ENCODE data around the gene LIME1. TPM values are rescaled to one million over a fixed set of nuclear protein-coding genes. Genes with fewer than 3 reads are reported as not detected.

Gene LIME1
- total and polyA plus RNA-seq, 10 of the 15 experiments (the other 5 are each of a cell fraction or from before 2014, with no cell fraction given), result 0.35 to 154 (median 49.9) TPM

DNA sequence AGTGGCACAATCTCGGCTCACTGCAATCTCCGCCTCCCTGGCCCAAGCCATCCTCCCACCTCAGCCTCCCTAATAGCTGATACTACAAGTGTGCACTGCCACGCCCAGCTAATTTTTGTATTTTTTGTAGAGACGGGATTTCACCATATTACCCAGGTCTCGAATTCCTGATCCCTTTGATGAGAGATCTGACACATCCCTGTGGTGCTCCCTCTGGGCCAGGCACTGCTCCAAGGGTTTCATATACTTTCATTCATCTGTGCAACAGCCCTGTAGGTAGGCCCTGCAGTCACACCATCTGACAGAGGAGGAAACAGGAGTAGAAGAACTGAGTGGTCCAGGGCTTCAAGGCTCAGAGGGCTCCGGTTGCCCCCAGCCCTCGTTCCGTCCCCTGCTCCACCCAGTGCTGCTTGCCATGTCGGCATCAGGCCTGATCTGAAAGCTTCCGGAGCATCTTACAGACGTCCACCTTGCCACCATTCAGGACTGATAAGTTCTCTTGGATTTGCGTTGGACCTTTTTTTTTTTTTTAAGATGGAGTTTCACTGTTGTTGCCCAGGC is 25.3 kb upstream of the LIME1 start:
- CTCF ChIA-PET, result interaction anchor here (1.0 to 1.2 kb wide), 2 partner anchors 17 to 262 kb away, joined by 3 to 7 read pairs; no protein-coding TSS in a partner anchor
- no peak overlapping the region for H3K4me2 ChIP-seq (ENCODE audit: control insufficient read depth, insufficient read depth)
- in situ Hi-C loops (cut with MboI), result no loop called here
- intact Hi-C loops (cut with micrococcal nuclease; ENCODE audit: unreplicated experiment), result no loop called here
- no peak overlapping the region for H2AFZ ChIP-seq (ENCODE audit: control insufficient read depth, low read depth, low read length)
- H3K27ac ChIP-seq (ENCODE audit: control insufficient read depth, insufficient read depth), result no peak overlapping the region
- H3K4me3 ChIP-seq, result no peak overlapping the region
- H3K79me2 ChIP-seq (ENCODE audit: control insufficient read depth, insufficient read depth, low read length), result peaks cover 53% of the 10 kb centered on the region
- BruUV-seq (replicated peaks), result no TSS peak
- SMC1A ChIA-PET (ENCODE audit: uncharacterized antibody, unreplicated experiment), result no interaction called here
- peaks cover 12% of the 10 kb centered on the region for H3K4me1 ChIP-seq (ENCODE audit: control insufficient read depth, insufficient read depth, low read length)
- H3K9ac ChIP-seq (ENCODE audit: control insufficient read depth, insufficient read depth, low read length), result no peak overlapping the region
- POLR2A ChIA-PET, result interaction anchor here (0.7 to 1.0 kb wide), 3 partner anchors 11 to 116 kb away, joined by 3 to 4 read pairs (median 3); partner anchors contain the start of gene LIME1
- no peak for ATAC-seq
- DNase-seq (ENCODE audit: low read depth, low spot score), result no peak
- TF ChIP-seq, protein P1, sequence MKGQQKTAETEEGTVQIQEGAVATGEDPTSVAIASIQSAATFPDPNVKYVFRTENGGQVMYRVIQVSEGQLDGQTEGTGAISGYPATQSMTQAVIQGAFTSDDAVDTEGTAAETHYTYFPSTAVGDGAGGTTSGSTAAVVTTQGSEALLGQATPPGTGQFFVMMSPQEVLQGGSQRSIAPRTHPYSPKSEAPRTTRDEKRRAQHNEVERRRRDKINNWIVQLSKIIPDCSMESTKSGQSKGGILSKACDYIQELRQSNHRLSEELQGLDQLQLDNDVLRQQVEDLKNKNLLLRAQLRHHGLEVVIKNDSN (IDR thresholded peaks at IDR 0.05; ENCODE audit: borderline replicate concordance, extremely low read length, insufficient read depth, low read depth, low read length), result no peak
- no peak for TF ChIP-seq YBX1 (IDR thresholded peaks at IDR 0.05)
- no peak for TF ChIP-seq SUZ12 (IDR thresholded peaks at IDR 0.05; ENCODE audit: unreplicated experiment)
- no peak for TF ChIP-seq SMARCA5 (IDR thresholded peaks at IDR 0.05)
- TF ChIP-seq HDAC6 (IDR thresholded peaks at IDR 0.05; ENCODE audit: unreplicated experiment), result no peak
- TF ChIP-seq, protein P2, sequence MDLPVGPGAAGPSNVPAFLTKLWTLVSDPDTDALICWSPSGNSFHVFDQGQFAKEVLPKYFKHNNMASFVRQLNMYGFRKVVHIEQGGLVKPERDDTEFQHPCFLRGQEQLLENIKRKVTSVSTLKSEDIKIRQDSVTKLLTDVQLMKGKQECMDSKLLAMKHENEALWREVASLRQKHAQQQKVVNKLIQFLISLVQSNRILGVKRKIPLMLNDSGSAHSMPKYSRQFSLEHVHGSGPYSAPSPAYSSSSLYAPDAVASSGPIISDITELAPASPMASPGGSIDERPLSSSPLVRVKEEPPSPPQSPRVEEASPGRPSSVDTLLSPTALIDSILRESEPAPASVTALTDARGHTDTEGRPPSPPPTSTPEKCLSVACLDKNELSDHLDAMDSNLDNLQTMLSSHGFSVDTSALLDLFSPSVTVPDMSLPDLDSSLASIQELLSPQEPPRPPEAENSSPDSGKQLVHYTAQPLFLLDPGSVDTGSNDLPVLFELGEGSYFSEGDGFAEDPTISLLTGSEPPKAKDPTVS (IDR thresholded peaks at IDR 0.05; ENCODE audit: low read depth, low read length), result no peak
- TF ChIP-seq EGR1 (IDR thresholded peaks at IDR 0.05; ENCODE audit: borderline replicate concordance in 1 of 2, low read depth in 2 of 2, low read length in 2 of 2), result no peak
- TF ChIP-seq SMAD1 (IDR thresholded peaks at IDR 0.05; ENCODE audit: low read depth, partially characterized antibody), result no peak
- no peak for TF ChIP-seq BMI1 (IDR thresholded peaks at IDR 0.05; ENCODE audit: borderline replicate concordance)
- TF ChIP-seq ZNF274 (IDR thresholded peaks at IDR 0.05; ENCODE audit: insufficient read depth, insufficient read length), result no peak
- TF ChIP-seq POLR2AphosphoS2 (IDR thresholded peaks at IDR 0.05; ENCODE audit: low read depth, low read length), result no peak
- no peak for TF ChIP-seq SP1 (IDR thresholded peaks at IDR 0.05; ENCODE audit: low read depth, low read length)
- TF ChIP-seq, protein P3, sequence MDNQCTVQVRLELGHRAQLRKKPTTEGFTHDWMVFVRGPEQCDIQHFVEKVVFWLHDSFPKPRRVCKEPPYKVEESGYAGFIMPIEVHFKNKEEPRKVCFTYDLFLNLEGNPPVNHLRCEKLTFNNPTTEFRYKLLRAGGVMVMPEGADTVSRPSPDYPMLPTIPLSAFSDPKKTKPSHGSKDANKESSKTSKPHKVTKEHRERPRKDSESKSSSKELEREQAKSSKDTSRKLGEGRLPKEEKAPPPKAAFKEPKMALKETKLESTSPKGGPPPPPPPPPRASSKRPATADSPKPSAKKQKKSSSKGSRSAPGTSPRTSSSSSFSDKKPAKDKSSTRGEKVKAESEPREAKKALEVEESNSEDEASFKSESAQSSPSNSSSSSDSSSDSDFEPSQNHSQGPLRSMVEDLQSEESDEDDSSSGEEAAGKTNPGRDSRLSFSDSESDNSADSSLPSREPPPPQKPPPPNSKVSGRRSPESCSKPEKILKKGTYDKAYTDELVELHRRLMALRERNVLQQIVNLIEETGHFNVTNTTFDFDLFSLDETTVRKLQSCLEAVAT (IDR thresholded peaks at IDR 0.05), result no peak
- no peak for TF ChIP-seq NR2C1 (IDR thresholded peaks at IDR 0.05)
- TF ChIP-seq, protein P4, sequence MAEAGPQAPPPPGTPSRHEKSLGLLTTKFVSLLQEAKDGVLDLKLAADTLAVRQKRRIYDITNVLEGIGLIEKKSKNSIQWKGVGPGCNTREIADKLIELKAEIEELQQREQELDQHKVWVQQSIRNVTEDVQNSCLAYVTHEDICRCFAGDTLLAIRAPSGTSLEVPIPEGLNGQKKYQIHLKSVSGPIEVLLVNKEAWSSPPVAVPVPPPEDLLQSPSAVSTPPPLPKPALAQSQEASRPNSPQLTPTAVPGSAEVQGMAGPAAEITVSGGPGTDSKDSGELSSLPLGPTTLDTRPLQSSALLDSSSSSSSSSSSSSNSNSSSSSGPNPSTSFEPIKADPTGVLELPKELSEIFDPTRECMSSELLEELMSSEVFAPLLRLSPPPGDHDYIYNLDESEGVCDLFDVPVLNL (IDR thresholded peaks at IDR 0.05; ENCODE audit: low read depth, low read length), result no peak
- RAD21 ChIA-PET (ENCODE audit: unreplicated experiment), result interaction anchor here (1.3 to 1.6 kb wide), 2 partner anchors 25 to 73 kb away, joined by 3 to 4 read pairs; partner anchors contain the start of gene LIME1
- 89% methylated on average over 12 of the region's 12 CpGs for WGBS (ENCODE audit: insufficient coverage, insufficient replicate concordance, low lambda C conversion rate, missing lambda C conversion rate)
- peaks cover 23% of the 10 kb centered on the region; the same call in 2 of the 3 replicates for H3K9me3 ChIP-seq (replicated peaks; ENCODE audit: control insufficient read depth, insufficient read depth, low read length)
- no peaks in the 10 kb centered on the region for H4K20me1 ChIP-seq (ENCODE audit: control insufficient read depth, insufficient read depth)
- H3K36me3 ChIP-seq (ENCODE audit: control insufficient read depth in 2 of 2, insufficient read depth in 2 of 2, low read length in 1 of 2), result peaks cover 0 to 28% of the 10 kb centered on the region in 2 experiments
- H3K27me3 ChIP-seq (replicated peaks in 1 of 2; ENCODE audit: control insufficient read depth in 2 of 2, insufficient read depth in 2 of 2, low read length in 1 of 2), result no peaks in the 10 kb centered on the region
- no peak for FAIRE-seq

All from GM12878 (cell line).